Chondrocyte (in vitro differentiated cells): ENCODE measurements around the gene EPHX1. TPM values are rescaled to one million over a fixed set of nuclear protein-coding genes. Genes with fewer than 3 reads are reported as not detected.
A peak's percentile ranks its signal among the peaks of the same experiment; 100 is the strongest.

Experiments
- DNase-seq: peaks from one replicate; pipeline ENCODE4 v3.0.0; 2021; ENCODE audit warnings: mixed read lengths, low spot score
- H3K27ac Mint-ChIP-seq: one replicate; pipeline ENCODE4 v1.8.0; 2021; ENCODE audit warnings: mild to moderate bottlenecking, moderate library complexity, mixed read lengths; ENCODE audit not compliant: unreplicated experiment
- H3K27me3 Mint-ChIP-seq: 2 replicates; pipeline ENCODE4 v1.8.0; 2021; ENCODE audit warnings: low read depth, mixed read lengths
- H3K36me3 Mint-ChIP-seq: 2 replicates; pipeline ENCODE4 v1.8.0; 2021; ENCODE audit warnings: low read depth, mixed read lengths
- H3K4me1 Mint-ChIP-seq: 2 replicates; pipeline ENCODE4 v1.8.0; 2021; ENCODE audit warnings: low read depth, mild to moderate bottlenecking, mixed read lengths
- H3K4me3 Mint-ChIP-seq: one replicate; pipeline ENCODE4 v1.8.0; 2021; ENCODE audit warnings: mild to moderate bottlenecking, moderate library complexity, mixed read lengths; ENCODE audit not compliant: unreplicated experiment
- H3K9me3 Mint-ChIP-seq: 2 replicates; pipeline ENCODE4 v1.8.0; 2021; ENCODE audit warnings: low read depth, mixed read lengths
- CTCF ChIP-seq: fragments of 200-600 bp; sonication (generic); IDR thresholded peaks from 2 replicates; pipeline ENCODE4 v1.5.0; 2021; ENCODE audit warnings: antibody characterized with exemption, mild to moderate bottlenecking, moderate library complexity
- total RNA-seq: library from RNA; stranded (reverse); gene quantifications from 3 replicates; pipeline ENCODE4 v1.2.1, GENCODE V29; 2021

The EPHX1 gene
- total RNA-seq, 1 donor from 2014 or later = 69.1 TPM

- no peaks in the 10 kb centered on the region for H3K9me3 Mint-ChIP-seq
- H3K36me3 Mint-ChIP-seq = peaks cover 10% of the 10 kb centered on the region
- no peak overlapping the region for H3K4me3 Mint-ChIP-seq
- TF ChIP-seq CTCF = no peak
- no peaks in the 10 kb centered on the region for H3K27me3 Mint-ChIP-seq
- DNase-seq = no peak
- H3K4me1 Mint-ChIP-seq = peaks cover 5% of the 10 kb centered on the region
- H3K27ac Mint-ChIP-seq = no peak overlapping the region
Measured at GRCh38 chr1:225843426-225843795, 33.5 kb downstream of the EPHX1 start.

DNA sequence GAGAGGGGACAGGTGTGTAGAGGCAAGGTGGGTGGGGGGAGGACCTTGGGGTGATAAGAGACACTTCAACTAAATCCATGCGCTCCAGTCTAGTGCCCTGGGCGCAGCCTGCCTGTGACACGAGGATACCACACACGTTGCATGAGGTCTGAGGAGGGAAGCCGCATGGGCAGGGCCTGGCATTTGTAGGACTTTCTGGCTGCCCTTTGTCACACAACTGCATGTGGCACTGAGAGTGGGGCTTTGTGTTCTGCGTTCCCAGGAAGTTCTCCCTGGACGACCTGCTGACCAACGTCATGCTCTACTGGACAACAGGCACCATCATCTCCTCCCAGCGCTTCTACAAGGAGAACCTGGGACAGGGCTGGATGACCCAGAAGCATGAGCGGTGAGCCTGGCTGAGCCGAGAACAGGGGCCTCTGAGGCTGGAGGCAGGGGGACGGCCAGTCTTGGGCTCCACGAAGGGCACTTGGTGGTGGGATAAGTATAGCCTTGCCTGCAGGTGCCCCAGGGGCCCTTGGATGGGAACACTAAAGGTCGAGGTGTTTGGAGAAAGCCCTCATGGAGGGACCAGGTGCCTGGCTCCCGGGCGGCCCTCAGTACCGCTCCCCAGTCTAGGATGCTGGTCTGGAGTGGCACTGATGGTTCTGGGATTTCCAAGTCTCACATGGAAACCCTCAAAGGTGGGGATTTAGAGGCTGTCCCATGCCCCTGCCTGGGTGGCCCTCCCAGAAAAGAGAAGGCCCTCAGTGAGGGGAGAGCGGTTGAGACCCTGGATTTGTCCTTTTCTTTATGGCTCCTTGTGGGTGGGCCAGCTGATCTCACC is 34.5 kb downstream of the EPHX1 start:
- H3K4me3 Mint-ChIP-seq = no peak overlapping the region
- H3K27me3 Mint-ChIP-seq = no peaks in the 10 kb centered on the region

GRCh38 chr1:225845097-225845496 is 35.2 kb downstream of the EPHX1 start:
- H3K27me3 Mint-ChIP-seq = no peaks in the 10 kb centered on the region
- H3K4me1 Mint-ChIP-seq = peaks cover 13% of the 10 kb centered on the region
- H3K9me3 Mint-ChIP-seq = no peaks in the 10 kb centered on the region
- H3K36me3 Mint-ChIP-seq = peaks cover 11% of the 10 kb centered on the region
- no peak for TF ChIP-seq CTCF
- H3K27ac Mint-ChIP-seq = no peak overlapping the region
- H3K4me3 Mint-ChIP-seq = no peak overlapping the region
- DNase-seq = no peak

More for the DNA sequence above, 34.5 kb downstream of the EPHX1 start:
- DNase-seq = no peak
- H3K4me1 Mint-ChIP-seq = peaks cover 13% of the 10 kb centered on the region
- no peak overlapping the region for H3K27ac Mint-ChIP-seq
- TF ChIP-seq CTCF = no peak
- no peaks in the 10 kb centered on the region for H3K9me3 Mint-ChIP-seq
- peaks cover 10% of the 10 kb centered on the region for H3K36me3 Mint-ChIP-seq

DNA sequence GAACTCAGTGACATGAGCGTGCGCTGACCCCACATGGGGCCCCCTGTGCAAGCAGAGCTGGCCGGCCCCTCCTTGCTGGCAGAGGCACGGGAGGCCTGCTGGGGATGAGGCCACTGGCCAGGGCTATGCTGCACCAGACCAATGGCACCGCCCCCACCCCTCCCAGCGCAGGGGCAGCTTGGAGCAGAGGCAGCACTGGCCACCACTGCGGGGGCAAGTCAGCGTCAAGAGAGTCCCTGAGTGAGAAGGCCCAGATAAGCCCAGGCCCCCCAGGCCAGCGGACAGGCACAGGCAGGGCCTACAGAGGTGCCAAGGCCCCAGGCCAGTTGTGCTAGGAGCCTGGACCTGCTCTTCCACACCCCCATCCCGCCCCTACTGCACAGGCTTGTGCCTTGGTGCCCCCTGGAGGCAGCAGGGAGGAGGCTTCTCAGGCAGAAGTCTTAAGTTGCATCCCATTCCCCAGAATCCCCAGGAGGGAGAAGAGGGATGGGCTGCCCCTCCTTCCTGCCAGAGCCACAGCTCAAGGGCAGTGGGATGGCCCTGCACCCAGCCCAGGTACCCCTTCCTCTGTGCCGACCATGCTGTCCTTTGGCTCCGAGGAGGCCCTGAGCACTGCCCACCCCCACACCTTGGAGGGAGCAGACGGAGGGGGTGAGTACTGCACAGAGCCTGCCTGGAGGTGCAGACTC is 35.8 kb downstream of the EPHX1 start:
- H3K27ac Mint-ChIP-seq = no peak overlapping the region
- peaks cover 13% of the 10 kb centered on the region for H3K4me1 Mint-ChIP-seq
- DNase-seq = no peak
- peak; percentile 83 for TF ChIP-seq CTCF
- no peak overlapping the region for H3K4me3 Mint-ChIP-seq
- H3K27me3 Mint-ChIP-seq = no peaks in the 10 kb centered on the region
- H3K36me3 Mint-ChIP-seq = peaks cover 12% of the 10 kb centered on the region
- H3K9me3 Mint-ChIP-seq = no peaks in the 10 kb centered on the region

DNA sequence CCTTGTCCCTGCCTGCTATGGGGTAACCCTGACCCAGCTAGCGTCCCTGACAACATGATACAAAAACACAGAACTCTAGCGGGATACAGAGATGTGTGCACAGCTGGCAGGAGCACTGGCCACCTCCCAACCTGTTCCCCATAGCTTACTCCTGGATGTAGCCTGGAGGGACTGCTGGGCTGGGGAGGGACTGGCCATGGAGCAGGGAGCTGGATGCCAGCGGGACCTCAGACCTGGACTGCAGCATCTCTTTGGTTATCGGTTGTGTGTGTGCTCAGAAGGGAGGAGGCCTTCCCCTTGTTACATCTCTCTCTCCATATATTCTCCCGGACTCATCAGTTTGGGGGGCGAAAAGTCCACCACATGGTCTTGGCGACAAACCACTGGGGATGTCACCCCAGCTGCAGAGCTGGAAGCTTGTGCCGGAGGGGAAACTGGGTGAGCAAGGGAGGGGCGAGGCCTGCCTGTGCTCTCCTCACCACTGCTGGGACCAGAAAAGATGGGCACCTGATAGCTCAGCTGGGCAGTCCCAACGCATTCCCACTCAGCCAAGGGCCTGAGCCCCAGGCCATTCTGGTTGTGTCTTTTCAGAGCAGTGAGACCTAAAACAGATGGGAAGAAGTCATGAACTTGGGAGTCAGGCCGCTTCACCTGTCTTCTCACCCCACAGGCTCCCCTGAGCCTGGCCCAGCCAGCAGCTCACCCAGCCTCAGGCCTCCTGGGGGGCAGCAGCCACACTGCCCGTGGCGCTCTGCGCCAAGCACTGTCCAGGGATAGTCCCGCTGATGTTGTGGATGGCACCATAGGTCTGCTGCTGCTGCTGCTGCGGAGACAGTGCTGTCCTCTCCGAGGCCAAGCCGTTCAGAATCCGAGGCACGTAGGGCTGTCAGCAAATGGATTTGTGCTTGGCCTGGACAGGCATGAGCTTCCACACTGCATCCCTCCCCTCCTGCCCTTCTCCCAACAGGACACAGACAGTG is 36.7 kb downstream of the EPHX1 start:
- Mint-ChIP-seq H3K4me3 (no peak overlapping the region), H3K36me3 (peaks cover 15% of the 10 kb centered on the region), H3K4me1 (peaks cover 13% of the 10 kb centered on the region), H3K27ac (no peak overlapping the region), H3K9me3 (no peaks in the 10 kb centered on the region), H3K27me3 (no peaks in the 10 kb centered on the region)
- TF ChIP-seq CTCF = no peak
- no peak for DNase-seq
